WTC11 (cell line): ENCODE results near the gene SRC. TPM values are rescaled to one million over a fixed set of nuclear protein-coding genes. Genes with fewer than 3 reads are reported as not detected.

Source experiments
- ATAC-seq: fragments of 200-7000 bp; cut with Tn5 transposase; 2 replicates; pipeline ENCODE4 v1.10.0; 2021; ENCODE audit warnings: mild to moderate bottlenecking, moderate library complexity
- CTCF ChIA-PET: fragments of 300-600 bp; sonication (Branson Sonifier 250); formaldehyde crosslinking; loops from one replicate; lab custom pipeline; 2021; ENCODE audit warnings: antibody characterized with exemption; lab: Charles Lee
- POLR2A ChIA-PET: fragments of 350-600 bp; sonication (Branson Sonifier 250); formaldehyde crosslinking; loops from one replicate; lab custom pipeline; 2021; ENCODE audit warnings: antibody characterized with exemption; lab: Charles Lee
- DNase-seq: peaks from one replicate; pipeline ENCODE4 v3.0.0; 2021; ENCODE audit warnings: low spot score
- H3K27ac Mint-ChIP-seq: 2 replicates; pipeline ENCODE4 v1.8.0; 2021; ENCODE audit warnings: mixed read lengths
- H3K27me3 Mint-ChIP-seq: 2 replicates; pipeline ENCODE4 v1.8.0; 2021; ENCODE audit warnings: low read depth, mild to moderate bottlenecking, moderate library complexity, mixed read lengths
- H3K36me3 Mint-ChIP-seq: 2 replicates; pipeline ENCODE4 v1.8.0; 2021; ENCODE audit warnings: mixed read lengths
- H3K4me1 Mint-ChIP-seq: 2 replicates; pipeline ENCODE4 v1.8.0; 2022; ENCODE audit warnings: mixed read lengths
- H3K4me3 Mint-ChIP-seq: 2 replicates; pipeline ENCODE4 v1.8.0; 2021; ENCODE audit warnings: mild to moderate bottlenecking, moderate library complexity, mixed read lengths
- H3K9me3 Mint-ChIP-seq: 2 replicates; pipeline ENCODE4 v1.8.0; 2021; ENCODE audit warnings: mixed read lengths
- ATF1 ChIP-seq: sonication (generic); formaldehyde crosslinking; IDR thresholded peaks from 2 replicates; pipeline ENCODE4 v1.8.1; 2023; ENCODE audit warnings: mild to moderate bottlenecking, moderate library complexity, missing genetic modification reagents
- ATF6 ChIP-seq: sonication (generic); formaldehyde crosslinking; IDR thresholded peaks from 2 replicates; pipeline ENCODE4 v1.8.1; 2023; ENCODE audit warnings: mild to moderate bottlenecking, missing genetic modification reagents
- CREM ChIP-seq: sonication (generic); formaldehyde crosslinking; IDR thresholded peaks from 2 replicates; pipeline ENCODE4 v1.8.1; 2022; ENCODE audit warnings: mild to moderate bottlenecking, missing genetic modification reagents, moderate library complexity
- ERG ChIP-seq: fragments of 250-450 bp; sonication (Bioruptor Pico); IDR thresholded peaks from 2 replicates; pipeline ENCODE4 v1.8.0; 2021; ENCODE audit warnings: mild to moderate bottlenecking
- FOXK1 ChIP-seq: sonication (generic); formaldehyde crosslinking; IDR thresholded peaks from 2 replicates; pipeline ENCODE4 v1.8.0; 2022; ENCODE audit warnings: mild to moderate bottlenecking, moderate library complexity, missing genetic modification reagents
- FOXP1 ChIP-seq: sonication (generic); formaldehyde crosslinking; IDR thresholded peaks from 2 replicates; pipeline ENCODE4 v1.8.0; 2022; ENCODE audit warnings: missing genetic modification reagents, mild to moderate bottlenecking, moderate library complexity, borderline replicate concordance
- HMGA2 ChIP-seq: fragments of 250-450 bp; sonication (Bioruptor Pico); IDR thresholded peaks from 2 replicates; pipeline ENCODE4 v1.4.0; 2021; ENCODE audit warnings: mild to moderate bottlenecking, moderate library complexity
- IRF1 ChIP-seq: sonication (generic); formaldehyde crosslinking; IDR thresholded peaks from 2 replicates; pipeline ENCODE4 v1.8.0; 2023; ENCODE audit warnings: missing genetic modification reagents
- IRF2 ChIP-seq: sonication (generic); formaldehyde crosslinking; IDR thresholded peaks from 2 replicates; pipeline ENCODE4 v1.8.0; 2022; ENCODE audit warnings: low read depth, missing genetic modification reagents, borderline replicate concordance
- KAT7 ChIP-seq: sonication (generic); formaldehyde crosslinking; IDR thresholded peaks from 2 replicates; pipeline ENCODE4 v1.8.1; 2023; ENCODE audit warnings: missing genetic modification reagents, mild to moderate bottlenecking, borderline replicate concordance
- MYBL2 ChIP-seq: sonication (generic); formaldehyde crosslinking; IDR thresholded peaks from 2 replicates; pipeline ENCODE4 v1.8.1; 2023; ENCODE audit warnings: mild to moderate bottlenecking, moderate library complexity, missing genetic modification reagents
- PRDM15 ChIP-seq: sonication (generic); formaldehyde crosslinking; IDR thresholded peaks from 2 replicates; pipeline ENCODE4 v1.8.0; 2022; ENCODE audit warnings: missing genetic modification reagents
- RORB ChIP-seq: fragments of 250-450 bp; sonication (Bioruptor Pico); IDR thresholded peaks from 2 replicates; pipeline ENCODE4 v1.9.0; 2021; ENCODE audit warnings: mild to moderate bottlenecking
- SMAD3 ChIP-seq: sonication (generic); formaldehyde crosslinking; IDR thresholded peaks from 2 replicates; pipeline ENCODE4 v1.8.0; 2022; ENCODE audit warnings: missing genetic modification reagents, mild to moderate bottlenecking, borderline replicate concordance
- TEAD4 ChIP-seq: sonication (generic); formaldehyde crosslinking; IDR thresholded peaks from 2 replicates; pipeline ENCODE4 v1.8.0; 2022; ENCODE audit warnings: mild to moderate bottlenecking, missing genetic modification reagents
- ZBTB21 ChIP-seq: sonication (generic); formaldehyde crosslinking; IDR thresholded peaks from 2 replicates; pipeline ENCODE4 v1.8.1; 2023; ENCODE audit warnings: mild to moderate bottlenecking, missing genetic modification reagents, borderline replicate concordance
- ZNF416 ChIP-seq: fragments of 250-450 bp; sonication (Bioruptor Pico); IDR thresholded peaks from 2 replicates; pipeline ENCODE4 v1.9.0; 2021; ENCODE audit warnings: mild to moderate bottlenecking, inconsistent platforms
- ZNF425 ChIP-seq: fragments of 250-450 bp; sonication (Bioruptor Pico); conservative IDR thresholded peaks from 2 replicates; pipeline ENCODE4 v1.9.0; 2021; ENCODE audit warnings: mild to moderate bottlenecking
- total RNA-seq: library from RNA; stranded (reverse); gene quantifications from 3 replicates; pipeline ENCODE4 v1.2.3, GENCODE V29; 2021

Gene SRC
- total RNA-seq, 1 experiment from 2014 or later: 33.3 TPM

GRCh38 chr20:37316116-37316774, 29.7 kb upstream of the SRC start:
- Mint-ChIP-seq H3K27ac (peak overlapping the region; percentile 93), H3K27me3 (no peaks in the 10 kb centered on the region; the same call in 1 of the 2 replicates), H3K36me3 (peaks cover 10% of the 10 kb centered on the region), H3K4me1 (peaks cover 50% of the 10 kb centered on the region), H3K4me3 (no peak overlapping the region), H3K9me3 (no peaks in the 10 kb centered on the region)
- ChIA-PET POLR2A (no interaction called here), CTCF (no interaction called here)
- ATAC-seq (no peak), DNase-seq (no peak)
- no peak for TF ChIP-seq CREM (CRISPR knock-in tag)
- TF ChIP-seq ZNF416: no peak
- TF ChIP-seq IRF1 (CRISPR knock-in tag): no peak
- no peak for TF ChIP-seq ERG (CRISPR knock-in tag)
- no peak for TF ChIP-seq ZNF425
- TF ChIP-seq KAT7 (CRISPR knock-in tag): no peak
- no peak for TF ChIP-seq SMAD3 (CRISPR knock-in tag)

- DNase-seq (no peak), ATAC-seq (no peak)
- Mint-ChIP-seq H3K36me3 (peaks cover 10% of the 10 kb centered on the region), H3K4me1 (peaks cover 50% of the 10 kb centered on the region), H3K9me3 (no peaks in the 10 kb centered on the region), H3K4me3 (no peak overlapping the region), H3K27me3 (no peaks in the 10 kb centered on the region; the same call in 1 of the 2 replicates), H3K27ac (peak overlapping the region; percentile 34; the same call in 1 of the 2 replicates)
- TF ChIP-seq IRF2 (no peak), MYBL2 (CRISPR knock-in tag) (no peak), FOXK1 (CRISPR knock-in tag) (no peak), ATF1 (CRISPR knock-in tag) (no peak), HMGA2 (CRISPR knock-in tag) (no peak)
- ChIA-PET CTCF (no interaction called here), POLR2A (no interaction called here)
Measured at GRCh38 chr20:37316775-37317170, 29.2 kb upstream of the SRC start.

GRCh38 chr20:37317316-37317715, 28.6 kb upstream of the SRC start:
- peaks cover 10% of the 10 kb centered on the region for H3K36me3 Mint-ChIP-seq
- TF ChIP-seq FOXP1 (CRISPR knock-in tag): no peak
- TF ChIP-seq PRDM15 (CRISPR knock-in tag): no peak
- TF ChIP-seq ZNF425: no peak
- no peak for TF ChIP-seq MYBL2 (CRISPR knock-in tag)
- TF ChIP-seq RORB (CRISPR knock-in tag): no peak
- TF ChIP-seq TEAD4 (CRISPR knock-in tag): no peak
- TF ChIP-seq ATF6 (CRISPR knock-in tag): no peak
- no peak for TF ChIP-seq ZBTB21 (CRISPR knock-in tag)
- TF ChIP-seq ERG (CRISPR knock-in tag): no peak
- TF ChIP-seq, all 79 proteins: peak for 0
- no peaks in the 10 kb centered on the region; the same call in 1 of the 2 replicates for H3K27me3 Mint-ChIP-seq
- ChIA-PET CTCF (interaction anchor here (1.0 kb wide), 1 partner anchor 35 kb away, joined by 4 read pairs; no protein-coding TSS in a partner anchor), POLR2A (no interaction called here)
- H3K9me3 Mint-ChIP-seq: no peaks in the 10 kb centered on the region
- DNase-seq: no peak
- peaks cover 50% of the 10 kb centered on the region for H3K4me1 Mint-ChIP-seq
- no peak overlapping the region for H3K4me3 Mint-ChIP-seq
- H3K27ac Mint-ChIP-seq: peak overlapping the region; percentile 64
- ATAC-seq: no peak
